ENCODE measurements around the gene SCGB1C2.
"Not testable (repeated sequence)": the region's sequence is repeated elsewhere in the genome, so short reads cannot be mapped to it uniquely, and the experiment has no call there.

SCGB1C2 gene

DNA sequence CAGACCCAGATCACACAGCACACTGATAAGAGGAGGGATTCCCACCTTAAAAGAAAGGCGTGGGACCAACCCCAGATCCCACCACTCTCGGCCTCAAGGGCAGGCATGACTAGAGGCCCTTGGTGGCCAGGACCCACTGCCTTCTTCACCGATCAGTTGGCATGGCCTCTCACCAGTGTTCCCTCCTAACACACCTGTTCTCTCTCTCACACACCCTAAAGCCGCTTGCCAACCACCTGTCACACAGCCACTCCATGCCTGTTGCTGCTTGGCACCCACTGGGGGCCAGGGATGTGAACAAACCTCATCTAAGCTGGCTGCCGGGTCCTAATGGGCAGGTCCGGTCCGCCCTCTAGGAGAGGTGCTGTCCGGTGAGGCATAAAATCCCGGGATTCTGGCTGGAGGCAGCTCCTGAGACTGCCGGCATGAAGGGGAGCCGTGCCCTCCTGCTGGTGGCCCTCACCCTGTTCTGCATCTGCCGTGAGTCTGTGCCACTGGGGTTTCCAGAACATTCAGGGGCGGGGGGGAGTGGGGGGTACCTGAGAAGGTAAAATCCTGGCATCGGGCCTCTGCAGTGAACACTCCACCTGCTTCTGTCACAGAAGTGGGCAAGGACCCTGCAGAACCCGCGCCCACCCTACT, at the start of gene SCGB1C2:
TSS of gene SCGB1C2 (plus strand) at position 404 of the 642 bp plus-strand sequence. CDS start at position 426, 22 bp downstream.
- not testable (repeated sequence) for DNase-seq (ENCODE audit: low read depth in 3 of 3)

DNA sequence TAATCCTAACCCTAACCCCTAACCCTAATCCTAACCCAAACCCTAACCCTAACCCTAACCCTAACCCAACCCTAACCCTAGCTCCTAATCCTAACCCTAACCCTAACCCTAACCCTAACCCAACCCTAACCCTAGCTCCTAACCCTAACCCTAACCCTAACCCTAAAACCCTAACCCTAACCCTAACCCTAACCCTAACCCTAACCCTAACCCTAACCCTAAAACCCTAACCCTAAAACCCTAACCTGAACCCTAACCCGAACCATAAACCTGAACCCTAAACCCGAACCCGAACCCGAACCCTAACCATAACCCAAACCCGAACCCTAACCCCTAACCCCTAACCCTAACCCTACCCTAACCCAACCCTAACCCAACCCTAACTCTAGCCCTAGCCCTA, 24.3 kb upstream of the SCGB1C2 start:
- DNase-seq (ENCODE audit: low read depth in 3 of 3), result not testable (repeated sequence)

DNA sequence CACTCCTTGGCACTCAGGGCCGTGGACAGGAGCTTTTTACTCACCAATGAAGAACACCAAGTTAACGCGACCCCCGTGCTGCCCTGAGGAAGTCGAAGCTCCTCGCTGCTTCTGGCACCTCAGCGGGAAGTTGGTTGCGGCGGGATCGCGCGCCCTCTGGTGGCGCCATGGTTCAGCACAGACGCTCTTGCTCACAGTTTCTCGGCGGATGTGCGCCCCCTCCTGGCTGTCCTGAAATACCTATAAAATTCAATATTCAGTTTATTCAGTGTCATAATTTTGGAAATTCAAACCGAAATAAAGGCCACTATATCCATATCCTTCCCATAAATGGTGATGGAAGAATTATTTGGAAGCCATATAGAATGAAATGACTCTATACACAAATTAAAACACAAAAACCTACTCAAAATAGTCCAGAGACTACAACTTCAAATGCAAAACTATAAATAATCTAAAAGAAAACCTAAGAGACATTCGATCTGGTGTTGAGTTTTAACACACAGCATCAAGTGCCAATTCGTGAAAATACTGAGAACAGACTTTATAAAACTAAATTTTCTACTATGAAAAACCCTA, 18.9 kb upstream of the SCGB1C2 start:
- DNase-seq (ENCODE audit: low read depth in 3 of 3), result peak in 1 of 3 experiments; percentile 49

DNA sequence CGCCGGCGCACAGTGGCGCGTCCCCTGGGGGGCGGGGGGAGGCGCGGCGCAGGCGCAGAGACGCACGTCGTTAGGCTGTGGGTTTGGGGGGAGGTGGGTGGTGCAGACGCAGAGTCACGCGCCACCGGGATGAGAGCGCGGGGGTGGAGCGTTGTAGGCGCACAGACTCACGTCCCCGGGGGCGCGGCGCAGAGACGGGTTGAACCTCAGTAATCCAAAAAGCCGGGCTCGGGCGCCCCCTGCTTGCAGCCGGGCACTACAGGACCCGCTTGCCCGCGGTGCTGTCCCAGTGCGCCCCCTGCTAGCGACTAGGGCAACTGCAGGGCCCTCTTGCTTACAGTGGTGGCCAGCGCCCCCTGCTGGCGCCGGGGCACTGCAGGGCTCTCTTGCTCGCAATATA, 3.4 kb upstream of the SCGB1C2 start:
- not testable (repeated sequence) for DNase-seq (ENCODE audit: low read depth in 3 of 3)

DNA sequence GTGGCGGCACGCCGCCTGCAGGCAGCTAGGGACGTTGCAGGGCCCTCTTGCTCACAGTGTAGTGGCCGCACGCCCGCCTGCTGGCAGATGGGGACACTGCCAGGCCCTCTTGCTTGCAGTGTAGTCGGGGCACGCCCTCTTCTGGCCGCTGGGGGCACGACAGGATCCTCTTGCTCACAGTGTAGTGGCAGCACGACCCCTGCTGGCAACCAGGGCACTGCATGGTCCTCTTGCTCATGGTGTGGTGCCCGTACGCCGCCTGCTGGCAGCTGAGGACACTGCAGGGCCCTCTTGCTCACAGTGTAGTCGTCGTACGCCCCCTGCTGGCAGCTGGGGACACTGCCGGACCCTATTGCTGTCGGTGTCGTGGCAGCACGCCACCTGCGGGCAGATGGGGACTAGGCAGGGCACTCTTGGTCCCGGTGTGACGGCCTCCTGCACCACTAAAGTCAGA, 3.0 kb upstream of the SCGB1C2 start:
- DNase-seq (ENCODE audit: low read depth in 3 of 3), result peak in 1 of 3 experiments; percentile 14

DNA sequence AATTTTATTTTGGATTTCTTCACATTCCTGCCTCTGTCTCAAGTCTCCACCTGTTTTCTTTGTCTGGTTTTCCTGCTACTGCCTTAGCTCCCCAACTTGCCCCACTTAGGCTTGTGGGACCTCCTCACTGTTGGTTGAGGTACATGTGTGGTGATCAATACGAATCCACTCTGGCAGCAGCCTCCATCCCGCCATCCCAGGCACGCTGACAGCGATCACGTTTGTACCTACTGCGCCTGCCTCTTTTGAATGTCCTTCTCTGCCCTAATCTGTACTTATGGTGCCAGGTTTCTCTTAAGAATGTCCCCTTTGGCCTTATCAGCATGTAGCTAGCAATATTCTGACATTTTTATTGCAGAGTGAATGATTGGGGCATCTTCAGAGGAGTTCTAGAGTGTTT, 2.3 kb upstream of the SCGB1C2 start:
- not testable (repeated sequence) for DNase-seq (ENCODE audit: low read depth in 3 of 3)

DNA sequence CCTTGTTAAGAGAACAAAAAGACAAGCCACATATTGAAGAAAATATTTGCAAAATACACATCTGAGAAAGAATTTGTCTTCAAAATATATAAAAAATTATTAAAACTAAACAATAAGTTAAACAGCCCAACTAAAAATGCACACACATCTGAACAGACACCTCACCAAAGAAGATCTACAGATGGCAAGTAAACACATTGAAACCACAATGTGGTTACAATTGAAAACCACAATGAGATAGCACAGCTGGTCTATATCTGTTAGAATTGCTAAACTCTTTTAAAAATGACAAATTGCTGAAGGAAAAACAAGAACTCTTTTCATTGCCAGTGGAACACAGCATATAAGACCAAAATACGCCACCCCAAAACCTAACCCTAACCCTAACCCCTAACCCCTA, 1.5 kb upstream of the SCGB1C2 start:
- not testable (repeated sequence) for DNase-seq (ENCODE audit: low read depth in 3 of 3)

DNA sequence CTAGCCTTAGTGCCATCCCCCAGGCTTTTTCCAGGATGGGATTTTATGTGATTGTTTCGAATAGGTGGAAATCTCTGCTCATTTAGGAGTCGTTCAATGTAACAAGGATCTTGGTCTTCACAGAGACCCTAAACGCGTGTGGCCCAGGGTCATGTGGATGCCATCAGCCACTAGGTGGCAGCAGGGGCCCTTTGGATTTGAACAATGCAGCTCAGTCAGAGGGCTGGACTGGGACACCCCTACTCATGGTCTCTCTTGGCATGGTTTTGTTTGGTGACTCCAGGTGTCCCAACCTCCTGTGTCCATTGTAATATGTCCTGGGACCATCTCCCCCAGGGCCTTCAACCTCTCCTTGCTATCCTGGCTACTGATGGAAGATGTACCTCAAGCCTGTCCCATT, 838 bp upstream of the SCGB1C2 start:
- DNase-seq (ENCODE audit: low read depth in 3 of 3), result peak; percentile 52 to 80 (median 53)

DNA sequence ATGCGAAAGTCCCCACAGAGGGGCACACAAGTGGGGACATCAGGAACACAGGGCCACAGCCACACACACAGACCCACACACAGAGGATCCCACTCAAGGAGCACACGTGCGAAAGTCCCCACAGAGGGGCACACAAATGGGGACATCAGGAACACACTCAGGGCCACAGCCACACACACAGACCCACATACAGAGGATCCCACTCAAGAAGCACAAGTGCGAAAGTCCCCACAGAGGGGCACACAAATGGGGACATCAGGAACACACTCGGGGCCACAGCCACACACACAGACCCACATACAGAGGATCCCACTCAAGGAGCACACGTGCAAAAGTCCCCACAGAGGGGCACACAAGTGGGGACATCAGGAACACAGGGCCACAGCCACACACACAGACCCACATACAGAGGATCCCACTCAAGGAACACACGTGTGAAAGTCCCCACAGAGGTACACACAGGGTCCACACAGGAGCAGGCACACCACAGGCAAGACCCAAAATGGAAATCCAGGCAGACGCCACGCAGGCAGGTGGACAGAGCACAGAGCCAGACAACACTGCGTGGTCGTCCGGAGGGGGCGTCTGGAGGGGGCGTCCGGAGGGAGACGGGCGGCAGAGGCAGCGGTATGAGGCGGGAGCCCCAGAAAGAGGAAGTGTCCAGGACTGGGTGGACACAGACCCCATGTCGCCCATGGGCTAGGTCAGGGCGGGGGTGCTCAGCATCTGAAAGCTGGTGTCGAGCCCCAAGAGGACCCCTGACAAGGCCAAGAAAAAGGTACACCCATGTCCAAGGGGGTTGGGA, 2.2 kb downstream of the SCGB1C2 start:
- DNase-seq (ENCODE audit: low read depth in 3 of 3), result not testable (repeated sequence)

DNA sequence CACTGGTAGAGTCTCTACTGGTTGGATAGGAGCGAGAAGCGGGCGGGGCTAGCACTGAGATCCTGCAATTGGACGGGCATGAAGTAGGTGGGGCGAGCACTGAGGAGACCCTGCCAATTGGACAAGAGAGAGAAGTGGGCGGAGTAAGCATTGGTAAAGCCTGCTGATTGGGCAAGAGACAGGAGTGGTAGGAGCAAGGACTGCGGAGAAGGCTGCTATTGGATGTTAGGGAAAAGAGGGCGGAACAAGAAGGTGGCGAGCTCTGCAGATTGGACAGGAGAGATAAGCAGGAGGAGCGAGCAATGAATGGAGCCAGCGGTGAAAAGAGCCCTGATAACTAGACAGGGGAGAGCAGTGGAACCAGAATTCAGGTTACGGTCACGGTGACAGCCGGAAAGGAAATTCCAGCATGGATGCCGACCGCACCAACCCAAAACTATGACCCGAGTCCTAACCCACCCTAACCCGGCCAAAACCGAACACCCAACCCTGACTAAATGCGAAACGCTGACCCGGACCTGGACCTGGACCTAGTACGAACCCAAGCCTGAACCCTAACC, 4.8 kb downstream of the SCGB1C2 start:
- DNase-seq (ENCODE audit: low read depth in 3 of 3), result peak in 1 of 3 experiments; percentile 33

DNA sequence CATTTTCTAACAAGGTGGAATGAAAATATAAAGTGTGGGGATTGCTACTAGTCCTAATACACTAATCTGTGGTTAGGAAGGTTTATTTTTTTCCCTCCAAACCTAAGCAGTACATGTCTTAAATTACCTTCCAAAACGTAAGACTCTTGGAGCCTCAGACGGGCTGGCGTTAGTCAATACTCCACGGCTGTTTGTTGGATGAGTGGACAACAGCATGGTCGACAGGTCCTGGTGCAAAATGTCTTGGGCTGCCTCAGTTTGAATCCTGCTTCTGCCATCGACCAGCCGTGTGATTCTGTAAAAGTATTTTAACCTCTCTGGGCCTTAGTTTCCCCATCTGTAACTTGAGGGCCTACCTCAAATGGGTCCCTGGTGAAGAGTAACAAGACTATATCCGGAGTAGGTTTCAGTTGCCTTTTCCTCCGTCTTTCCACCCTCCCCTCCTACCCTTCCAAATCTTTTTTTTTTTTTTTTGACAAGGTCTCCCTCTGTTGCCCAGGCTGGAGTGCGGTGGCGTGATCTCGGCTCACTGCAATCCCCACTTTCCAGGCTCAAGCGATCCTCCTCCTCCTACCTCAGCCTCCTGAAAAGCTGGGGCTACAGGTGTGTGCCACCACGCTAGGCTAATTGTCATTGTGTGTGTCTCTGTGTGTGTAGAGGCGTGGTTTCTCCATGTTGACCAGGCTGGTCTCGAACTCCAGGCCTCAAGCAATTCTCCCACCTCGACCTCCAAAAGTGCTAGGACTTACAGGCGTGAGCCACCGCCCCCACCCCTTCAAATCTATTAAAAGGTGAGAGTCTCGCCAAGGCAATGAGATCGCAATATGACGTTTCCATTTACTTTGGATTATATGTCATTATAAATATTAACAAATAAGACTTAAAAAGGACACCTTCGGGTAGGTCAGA, 5.8 kb downstream of the SCGB1C2 start:
- DNase-seq (ENCODE audit: low read depth in 3 of 3), result no peak

DNA sequence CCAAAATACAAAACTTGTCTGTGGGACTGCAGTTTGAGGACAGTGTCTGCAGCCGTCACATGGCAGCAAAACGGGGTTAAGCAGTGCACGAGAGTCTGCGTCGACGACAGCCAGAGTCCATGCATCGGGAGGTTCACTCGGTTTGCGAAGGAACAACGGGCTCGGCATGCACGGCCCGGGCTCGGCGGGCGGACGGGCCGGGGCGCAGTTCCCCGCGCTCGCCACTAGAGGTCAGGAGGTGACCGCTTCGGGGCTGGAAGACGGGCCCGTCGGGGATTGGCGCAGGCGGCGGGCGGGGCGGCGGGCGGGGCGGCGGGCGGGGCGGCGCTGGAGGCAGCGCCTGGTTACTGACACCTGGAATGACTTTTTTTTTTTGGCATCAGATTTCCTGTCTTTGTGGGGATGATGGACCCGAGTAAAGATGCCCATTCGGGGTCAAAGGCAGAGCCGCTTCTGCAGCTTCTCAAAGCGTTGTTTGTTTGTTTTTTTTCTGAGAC, 6.5 kb downstream of the SCGB1C2 start:
- peak; percentile 76 to 84 (median 81) for DNase-seq (ENCODE audit: low read depth in 3 of 3)

DNA sequence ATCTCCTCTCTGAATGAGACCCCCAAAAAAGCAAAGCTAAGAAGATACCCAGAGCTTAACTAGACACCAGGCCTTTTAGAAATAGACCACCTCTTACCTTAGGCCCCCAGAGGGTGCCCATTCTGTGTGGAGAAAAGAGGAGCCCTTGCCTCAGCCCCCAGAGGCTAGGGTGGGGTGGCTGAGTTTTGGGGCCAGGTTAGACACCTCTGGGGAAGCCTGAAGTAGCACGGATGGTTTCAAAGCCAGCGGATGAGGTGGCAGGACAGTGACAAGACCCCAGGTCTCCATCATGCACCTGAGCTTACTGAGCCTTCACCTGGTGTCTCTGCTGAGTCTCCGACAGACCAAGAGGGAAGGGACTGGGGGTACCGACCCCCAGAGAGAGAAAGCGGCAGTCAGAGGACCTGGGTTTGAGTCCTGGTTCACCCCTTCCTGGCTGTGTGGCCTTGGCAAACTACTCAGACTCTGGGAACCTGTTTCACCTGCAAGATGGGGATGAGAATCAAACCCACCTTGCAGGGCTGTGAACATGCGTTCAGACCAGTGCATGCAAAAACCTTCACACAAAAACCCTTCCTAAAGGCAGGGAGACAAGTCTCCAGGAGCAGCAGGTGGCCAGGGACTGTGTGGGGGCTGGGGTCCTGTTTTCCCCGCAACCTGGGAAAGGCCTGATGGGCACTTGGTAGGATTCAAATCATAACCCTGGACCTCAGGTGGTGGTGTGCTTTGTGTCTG, 7.7 kb downstream of the SCGB1C2 start:
- no peak for DNase-seq (ENCODE audit: low read depth in 3 of 3)

DNA sequence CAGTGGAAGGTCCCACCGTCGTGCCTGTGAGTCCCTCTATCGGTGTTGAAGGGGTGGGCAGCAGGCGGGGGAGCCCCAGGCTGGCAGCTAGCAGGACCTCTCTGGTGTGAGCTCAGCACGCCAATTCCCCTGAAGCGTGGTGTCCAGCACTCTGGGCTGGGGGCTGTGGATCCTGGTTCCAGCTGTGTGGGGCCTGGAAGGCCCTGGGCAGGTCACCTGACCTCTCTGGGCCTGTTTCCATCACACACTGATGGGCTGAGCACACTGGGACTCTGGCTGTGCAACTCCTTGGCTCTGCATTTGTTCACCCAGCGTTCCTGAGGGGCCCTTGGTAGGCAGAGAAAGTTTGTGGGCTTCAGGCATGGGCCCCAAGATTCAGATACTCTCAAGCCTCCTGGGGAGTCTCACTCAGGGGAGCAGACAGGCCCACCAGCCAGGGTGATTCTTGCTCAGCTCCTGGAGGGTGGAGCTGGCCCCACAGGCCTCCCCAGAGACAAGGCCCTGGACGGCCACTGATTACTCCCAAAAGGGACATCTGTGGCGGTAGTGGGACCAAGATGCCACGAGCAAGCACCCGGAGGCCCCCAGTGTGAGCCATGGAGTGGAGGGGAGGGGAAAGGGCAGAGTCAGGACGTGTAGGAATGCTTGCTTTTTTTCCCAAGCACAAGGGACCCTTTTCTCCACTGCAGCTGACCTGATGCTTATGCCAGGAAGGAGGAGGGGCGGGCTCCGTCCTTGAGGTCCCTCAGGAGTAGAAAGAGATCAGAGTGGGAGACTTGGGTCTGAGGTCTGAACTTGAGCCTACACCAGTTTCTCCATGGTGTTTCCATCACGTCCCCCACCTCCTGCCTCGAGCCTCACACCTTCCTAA, 8.5 kb downstream of the SCGB1C2 start:
- no peak for DNase-seq (ENCODE audit: low read depth in 3 of 3)

DNA sequence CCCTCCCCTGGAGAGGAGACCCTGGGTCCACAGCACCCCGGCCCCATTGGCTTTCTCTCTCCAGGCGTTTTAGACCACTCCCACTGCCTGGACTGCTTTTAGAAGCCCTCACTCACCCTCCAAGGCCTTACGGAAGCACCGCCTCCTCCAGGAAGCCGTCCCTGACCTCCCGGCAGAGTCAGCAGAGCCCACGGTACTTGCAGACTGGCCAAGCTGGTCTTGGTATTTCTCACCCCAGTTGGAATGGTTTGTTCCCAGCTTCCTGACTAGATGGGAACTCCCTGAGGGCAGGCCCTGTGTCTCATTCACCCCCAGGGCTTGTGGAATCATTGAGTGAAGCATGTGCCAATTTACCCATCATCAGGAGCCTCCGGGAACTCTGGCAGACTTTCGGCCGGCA, 9.2 kb downstream of the SCGB1C2 start:
- no peak for DNase-seq (ENCODE audit: low read depth in 3 of 3)

DNA sequence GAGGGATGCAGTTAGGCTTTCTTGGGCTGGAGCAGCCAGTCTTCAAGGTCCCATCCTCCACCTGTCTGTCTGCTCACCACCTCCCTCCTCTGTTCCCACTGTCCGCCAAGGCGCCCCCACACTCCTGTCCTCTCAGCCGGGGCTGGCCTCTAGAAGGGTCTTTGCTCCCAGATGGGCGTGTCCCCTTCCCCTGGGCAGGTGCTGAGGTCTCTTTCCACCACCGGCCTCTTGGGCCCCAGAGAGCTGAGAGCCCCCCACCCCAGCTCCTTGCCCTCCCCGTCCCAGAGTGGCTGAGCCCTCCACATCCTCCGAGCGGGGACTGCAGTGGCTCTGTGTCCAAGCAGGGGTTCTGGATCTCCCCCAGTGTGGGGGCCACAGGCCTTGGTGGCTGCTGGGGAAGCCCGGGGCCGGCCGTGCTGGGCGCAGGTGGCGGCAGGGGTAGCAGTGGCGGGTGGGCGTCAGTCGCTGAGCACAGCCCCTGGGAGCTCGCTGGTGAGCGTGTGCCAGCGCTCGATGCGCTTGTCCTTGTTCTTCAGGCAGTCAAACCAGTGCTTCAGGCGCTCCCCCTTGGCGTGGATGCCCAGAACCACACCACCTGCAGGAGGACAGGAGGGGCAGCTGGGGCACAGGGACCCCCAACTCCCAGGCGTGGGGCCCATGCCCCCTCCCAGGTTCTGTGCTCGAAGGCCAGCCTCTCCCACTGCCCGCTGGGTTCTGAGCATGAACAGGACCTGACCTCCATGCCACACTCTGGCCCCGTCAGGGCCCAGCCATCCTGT, 9.8 kb downstream of the SCGB1C2 start:
- DNase-seq (ENCODE audit: low read depth in 3 of 3), result no peak

DNA sequence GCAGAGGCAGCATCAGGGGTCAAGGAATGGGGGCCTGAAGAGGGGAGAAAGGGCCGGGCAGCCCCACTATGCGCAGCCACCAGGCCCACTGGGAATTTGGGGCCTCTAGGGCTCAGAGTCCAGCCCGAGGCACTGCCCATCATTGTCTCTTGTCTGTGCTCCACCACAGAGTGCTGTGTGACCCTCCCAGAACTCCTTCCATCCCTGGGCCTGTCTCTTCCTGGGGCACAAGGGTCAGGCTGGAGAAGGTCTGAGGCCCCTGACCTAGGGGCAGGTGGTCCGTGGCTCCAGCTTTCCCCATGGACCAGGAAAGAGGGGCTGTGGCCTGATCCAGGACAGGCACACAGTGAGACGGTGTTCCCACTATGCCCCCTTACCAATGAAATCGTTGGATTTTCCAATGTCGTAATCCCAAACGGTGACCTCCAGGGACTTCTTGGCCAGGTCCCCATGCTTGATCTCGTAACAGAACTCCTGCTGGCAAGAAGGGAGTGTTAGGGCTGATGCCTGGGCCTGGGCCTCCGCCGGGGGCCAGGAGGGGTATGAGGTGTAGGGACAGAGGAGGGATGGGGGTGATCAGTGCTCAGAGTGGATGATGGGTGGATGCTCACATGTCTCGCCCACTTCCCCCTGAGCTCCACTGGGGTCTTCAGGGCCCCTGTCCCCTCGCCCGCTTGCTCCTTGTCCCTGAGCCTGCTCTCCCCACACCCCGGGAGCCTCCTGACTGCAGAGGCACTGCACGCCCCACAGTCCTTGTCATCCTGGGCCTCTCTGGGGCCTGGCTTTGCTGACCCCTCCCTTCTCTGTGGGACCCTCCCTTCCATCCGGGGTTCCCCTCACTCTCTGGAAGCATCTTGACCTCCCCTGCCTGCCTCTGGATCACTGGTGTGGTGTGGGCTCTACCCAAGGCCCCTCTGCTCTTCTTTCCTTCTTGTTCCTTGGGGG, 10.7 kb downstream of the SCGB1C2 start:
- no peak for DNase-seq (ENCODE audit: low read depth in 3 of 3)

All from stimulated activated CD4-positive, alpha-beta T cell treated with anti-CD3 and anti-CD28 coated beads, TNF-alpha, amount 100 ng/mL, for 24 hours (primary cell).